Hepatocyte (in vitro differentiated cells): ENCODE data around the gene MEGF8.

Experiments used
- CTCF ChIP-seq: fragments of 200-600 bp; sonication (generic); IDR thresholded peaks from 2 replicates; pipeline ENCODE4 v1.5.1; 2016; ENCODE audit warnings: antibody characterized with exemption, mild to moderate bottlenecking; ENCODE audit not compliant: poor library complexity
- EZH2 ChIP-seq: fragments of 200-600 bp; sonication (generic); IDR thresholded peaks from 2 replicates; pipeline ENCODE4 v1.6.1; 2016; ENCODE audit warnings: antibody characterized with exemption, mild to moderate bottlenecking, borderline replicate concordance

- TF ChIP-seq EZH2 (no peak), CTCF (no peak)
Measured at GRCh38 chr19:42407085-42407815, 81.8 kb downstream of the MEGF8 start.
